SH-SY5Y (cell line): ENCODE results near the gene LRRC2.

ENCODE experiments used
- GATA2 ChIP-seq: IDR thresholded peaks from 2 replicates; pipeline ENCODE4 v1.6.1; 2011; ENCODE audit warnings: mild to moderate bottlenecking, low read depth, low read length
- GATA3 ChIP-seq: IDR thresholded peaks from 2 replicates; pipeline ENCODE4 v1.6.1; 2011; ENCODE audit warnings: low read depth, mild to moderate bottlenecking, low read length, moderate library complexity

GRCh38 chr3:46558184-46559043, 7.7 kb downstream of the LRRC2 start:
- no peak for TF ChIP-seq GATA2
- no peak for TF ChIP-seq GATA3
